Pancreas (tissue), 10 donors: Measurements from ENCODE around the gene ALOXE3. TPM values are rescaled to one million over a fixed set of nuclear protein-coding genes. Genes with fewer than 3 reads are reported as not detected.

Experiments
- ATAC-seq, 4 donors: fragments of 200-7000 bp; cut with Tn5 transposase; one replicate each; pipeline versions ENCODE4 v1.8.0 to v1.9.1; 2020; ENCODE audit warnings: mild to moderate bottlenecking in 4 of 4, moderate library complexity in 4 of 4
- DNase-seq, 6 donors: peaks; one replicate each; pipeline ENCODE4 v3.0.0-alpha.2; 2020
- FAIRE-seq: peaks from 2 replicates; lab custom pipeline; 2012; peaks lifted over from hg19 to GRCh38; lab: Jason Lieb, UNC
- H3K27ac ChIP-seq, 4 donors: fragments of 200-600 bp; sonication (generic); 1 replicate in 3 of 4; 2 replicates in 1 of 4; pipeline versions ENCODE4 v1.5.0 to v1.8.0; 2020
- H3K27me3 ChIP-seq, 4 donors: fragments of 200-600 bp; one replicate each; pipeline ENCODE4 v1.8.0; 2021
- H3K36me3 ChIP-seq, 3 donors: fragments of 200-600 bp; sonication (generic) in 1 of 3; one replicate each; pipeline versions ENCODE4 v1.5.0 to v1.8.0; 2020 to 2021
- H3K4me1 ChIP-seq, 3 donors: fragments of 200-600 bp; one replicate each; pipeline ENCODE4 v1.8.0; 2021
- H3K4me3 ChIP-seq, 4 donors: fragments of 200-600 bp; sonication (generic) in 2 of 4; one replicate each; pipeline versions ENCODE4 v1.5.0 to v1.8.0; 2020 to 2021
- H3K9me3 ChIP-seq, 4 donors: fragments of 200-600 bp; one replicate each; pipeline ENCODE4 v1.8.0; 2021
- WGBS, 2 donors: extraction: QIAGEN DNeasy Blood & Tissue Kit; methylation state at CpG; one replicate each; pipeline ENCODE4 v1.1.7; 2013; 5-methylcytosine and 5-hydroxymethylcytosine counted together
- intact Hi-C, 3 donors: fragments of 100-400 bp; cut with DNase I; formaldehyde crosslinking; loops; one replicate each; pipeline versions ENCODE4 v1.11.1 to v1.14.2; 2022
- polyA plus RNA-seq, 2 donors: library from polyadenylated mRNA; stranded (reverse); fragments of 200-250 nt; gene quantifications; one replicate each; pipeline ENCODE4 v1.2.3, GENCODE V29; 2013
- total RNA-seq, 6 donors: library from RNA; stranded (reverse); fragmentation: NEBNext Ultra II Directional in 4 of 6; extraction: Animal tissue kit (Norgen Biotek cat#: 25700) in 4 of 6; gene quantifications; one replicate each; pipeline versions ENCODE4 v1.2.1 to v1.2.4, GENCODE V29; 2021 to 2023
- TF ChIP-seq, protein P1 (sequence below), 4 donors: fragments of 200-600 bp; sonication (generic) in 3 of 4; IDR thresholded peaks; one replicate each; pipeline versions ENCODE4 v1.5.0 to v1.8.0; 2021; ENCODE audit warnings: antibody characterized with exemption in 4 of 4
- donor health status: healthy with polysubstance abuse.
- donor health status: DM: no; HTN: no; CAD: no; lungs with moderate emphysema.
- donor health status: DM: no; HTN: no; CAD: no.
- donor health status: control.
- donor health status: control.
- donor health status: Bipolar disorder and iron deficiency.
- donor health status: DM: yes; HTN: yes; CAD: no.
- donor health status: DM: no; HTN: no; CAD: no.
- donor health status: DM: no; HTN: no; CAD: no.
- donor health status: DM: yes; HTN: yes; CAD: no.

ALOXE3 gene
- total and polyA plus RNA-seq, 8 donors = 0.35 TPM; not detected in 7

DNA sequence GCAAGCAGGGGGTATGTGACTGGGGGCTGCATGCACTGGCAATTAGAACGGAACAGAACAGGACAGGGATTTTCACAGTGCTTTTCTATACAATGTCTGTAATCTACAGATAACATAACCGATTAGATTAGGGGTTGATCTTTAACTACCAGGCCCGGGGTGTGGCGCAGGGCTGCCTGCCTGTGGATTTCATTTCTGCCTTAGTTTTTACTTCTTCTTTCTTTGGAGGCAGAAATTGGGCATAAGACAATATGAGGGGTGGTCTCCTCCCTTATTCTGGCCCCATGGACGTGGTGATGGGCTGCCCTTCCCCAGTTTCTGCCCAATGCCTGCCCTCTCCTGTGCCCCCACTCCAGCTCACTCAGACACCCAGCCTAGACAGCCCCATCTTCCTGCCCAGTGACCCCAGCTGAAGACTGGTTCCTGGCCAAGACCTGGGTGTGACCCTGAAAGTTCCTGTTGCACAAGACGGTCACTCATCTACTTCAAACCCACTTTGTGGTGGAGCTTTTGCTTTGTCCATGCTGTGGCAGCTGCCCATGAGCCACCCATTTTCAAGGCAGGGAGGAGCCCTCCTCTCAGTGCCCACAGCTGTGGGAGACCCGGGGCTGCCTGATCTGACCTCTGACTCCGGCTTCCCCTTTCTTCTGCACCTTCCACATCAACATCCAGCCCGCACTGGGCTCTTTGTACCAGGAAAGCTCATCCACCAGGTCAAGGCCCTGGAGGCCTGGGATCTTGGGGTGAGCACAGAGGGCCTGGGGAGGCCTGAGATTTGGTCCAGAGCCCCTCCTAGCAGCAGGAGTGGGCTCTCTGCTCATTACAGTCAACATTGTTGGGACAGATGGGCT, 49.4 kb downstream of the ALOXE3 start:
- DNase-seq (peak in 1 of 6 donors; percentile 41), FAIRE-seq (no peak), ATAC-seq (peak in 1 of 4 donors; percentile 30)
- no peaks in the 10 kb centered on the region for H3K9me3 ChIP-seq
- H3K4me3 ChIP-seq = no peak overlapping the region
- H3K4me1 ChIP-seq = no peaks in the 10 kb centered on the region
- H3K27ac ChIP-seq = no peak overlapping the region
- WGBS, 2 donors = 52 to 61% methylated on average over 9 of the region's 9 CpGs
- intact Hi-C loops = loop anchor here in 1 of 3 donors (10.0 kb wide), 1 partner anchor 46 kb away; the partner anchor contains the start of gene ALOXE3
- H3K27me3 ChIP-seq = peaks cover 0 to 13% (median 1%) of the 10 kb centered on the region in 4 donors
- H3K36me3 ChIP-seq = no peaks in the 10 kb centered on the region
- TF ChIP-seq, protein P1, sequence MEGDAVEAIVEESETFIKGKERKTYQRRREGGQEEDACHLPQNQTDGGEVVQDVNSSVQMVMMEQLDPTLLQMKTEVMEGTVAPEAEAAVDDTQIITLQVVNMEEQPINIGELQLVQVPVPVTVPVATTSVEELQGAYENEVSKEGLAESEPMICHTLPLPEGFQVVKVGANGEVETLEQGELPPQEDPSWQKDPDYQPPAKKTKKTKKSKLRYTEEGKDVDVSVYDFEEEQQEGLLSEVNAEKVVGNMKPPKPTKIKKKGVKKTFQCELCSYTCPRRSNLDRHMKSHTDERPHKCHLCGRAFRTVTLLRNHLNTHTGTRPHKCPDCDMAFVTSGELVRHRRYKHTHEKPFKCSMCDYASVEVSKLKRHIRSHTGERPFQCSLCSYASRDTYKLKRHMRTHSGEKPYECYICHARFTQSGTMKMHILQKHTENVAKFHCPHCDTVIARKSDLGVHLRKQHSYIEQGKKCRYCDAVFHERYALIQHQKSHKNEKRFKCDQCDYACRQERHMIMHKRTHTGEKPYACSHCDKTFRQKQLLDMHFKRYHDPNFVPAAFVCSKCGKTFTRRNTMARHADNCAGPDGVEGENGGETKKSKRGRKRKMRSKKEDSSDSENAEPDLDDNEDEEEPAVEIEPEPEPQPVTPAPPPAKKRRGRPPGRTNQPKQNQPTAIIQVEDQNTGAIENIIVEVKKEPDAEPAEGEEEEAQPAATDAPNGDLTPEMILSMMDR (IDR thresholded peaks at IDR 0.05) = no peak

GRCh38 chr17:8067806-8068205, 50.5 kb downstream of the ALOXE3 start:
- H3K4me1 ChIP-seq = no peaks in the 10 kb centered on the region
- ATAC-seq (no peak), DNase-seq (peak in 1 of 6 donors; percentile 40), FAIRE-seq (no peak)
- intact Hi-C loops = loop anchor here in 1 of 3 donors (10.0 kb wide), 1 partner anchor 47 kb away; the partner anchor contains the start of gene ALOXE3
- 64 to 68% methylated on average over 4 of the region's 4 CpGs for WGBS, 2 donors
- H3K27ac ChIP-seq = no peak overlapping the region
- H3K36me3 ChIP-seq = no peaks in the 10 kb centered on the region
- TF ChIP-seq, protein P1 (IDR thresholded peaks at IDR 0.05) = no peak
- peaks cover 0 to 8% (median 0%) of the 10 kb centered on the region in 4 donors for H3K27me3 ChIP-seq
- H3K9me3 ChIP-seq = no peaks in the 10 kb centered on the region
- no peak overlapping the region for H3K4me3 ChIP-seq

DNA sequence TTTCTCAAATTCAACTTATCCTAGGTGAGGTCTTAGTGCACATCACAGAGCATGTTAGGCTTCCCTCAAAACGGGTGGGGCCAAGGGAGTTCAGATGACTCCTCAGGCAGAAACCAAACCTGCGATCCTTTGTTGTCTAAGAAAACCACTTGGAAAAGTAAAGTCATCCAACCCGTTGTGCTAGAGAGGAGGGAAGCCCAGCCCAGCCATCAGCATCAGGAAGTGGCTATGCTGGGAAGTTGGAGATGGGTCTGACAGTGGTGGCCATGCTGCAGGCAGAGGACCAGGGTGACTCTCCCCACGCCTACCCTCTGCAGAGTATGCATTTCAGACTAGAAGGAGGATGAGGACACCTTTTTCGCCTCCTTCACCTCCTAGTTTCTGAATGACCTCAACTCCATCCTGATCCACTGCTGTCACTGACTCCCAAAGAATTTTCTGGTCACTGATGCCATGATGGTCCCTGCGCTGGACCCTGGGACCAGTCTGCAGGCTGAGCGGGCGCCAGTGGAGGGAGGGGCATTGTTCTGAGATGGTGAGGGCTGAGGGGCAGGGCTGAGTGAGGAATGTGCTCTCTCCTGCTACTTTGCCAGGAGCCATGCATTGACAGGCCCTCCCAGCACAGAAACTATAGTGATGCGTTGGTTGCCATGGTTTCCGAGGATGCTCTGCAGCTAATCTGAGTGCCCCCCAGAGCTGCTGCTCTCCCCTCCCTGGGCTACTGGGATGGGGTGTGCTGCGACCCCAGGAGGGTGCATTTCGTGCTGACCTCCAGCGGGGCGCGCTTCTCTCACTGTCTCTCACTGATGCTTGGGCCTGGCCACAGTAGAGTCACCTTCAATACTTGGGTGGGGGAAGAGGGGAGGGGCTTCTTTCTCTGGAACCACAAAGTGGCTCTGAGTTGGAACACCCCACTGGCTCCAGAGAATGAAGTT, 51.2 kb downstream of the ALOXE3 start:
- Histone ChIP-seq H3K9me3 (no peaks in the 10 kb centered on the region), H3K27me3 (peaks cover 0 to 7% (median under 1%) of the 10 kb centered on the region in 4 donors), H3K36me3 (no peaks in the 10 kb centered on the region), H3K27ac (no peak overlapping the region), H3K4me1 (no peaks in the 10 kb centered on the region), H3K4me3 (no peak overlapping the region)
- DNase-seq (peak in 1 of 6 donors; percentile 41), ATAC-seq (no peak), FAIRE-seq (no peak)
- WGBS, 2 donors = 64 to 76% methylated on average over 15 of the region's 15 CpGs
- intact Hi-C loops = loop anchor here in 1 of 3 donors (10.0 kb wide), 1 partner anchor 48 kb away; the partner anchor contains the start of gene ALOXE3
- TF ChIP-seq, protein P1 (IDR thresholded peaks at IDR 0.05) = no peak

DNA sequence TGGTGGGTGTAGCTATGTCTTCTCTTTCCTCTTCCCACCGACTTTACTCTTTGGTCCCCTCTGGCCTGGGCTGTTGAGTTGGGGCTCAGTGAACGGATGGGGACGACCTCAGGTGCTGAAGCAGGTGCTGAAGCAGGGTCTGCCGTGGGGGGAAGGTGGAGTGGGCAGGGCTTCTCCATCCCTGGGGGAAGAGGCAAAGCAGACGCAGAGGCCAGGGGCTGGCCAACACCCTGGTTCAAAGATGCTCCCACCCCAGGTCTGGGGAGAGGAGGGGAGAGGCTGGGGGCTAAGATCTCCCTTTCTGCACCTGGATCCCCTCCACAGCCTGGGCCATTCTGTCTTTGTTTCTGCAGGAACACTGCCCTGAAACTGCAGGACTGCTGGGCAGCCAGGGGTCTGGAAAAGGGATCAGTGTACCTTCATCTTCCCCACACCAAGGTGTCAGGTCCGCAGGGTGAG, 53.7 kb downstream of the ALOXE3 start:
- Histone ChIP-seq H3K27ac (no peak overlapping the region), H3K27me3 (peaks cover 0 to 16% (median 0%) of the 10 kb centered on the region in 4 donors), H3K36me3 (no peaks in the 10 kb centered on the region), H3K4me1 (no peaks in the 10 kb centered on the region), H3K9me3 (no peaks in the 10 kb centered on the region), H3K4me3 (no peak overlapping the region)
- FAIRE-seq (no peak), ATAC-seq (no peak), DNase-seq (peak in 1 of 6 donors; percentile 38)
- intact Hi-C loops = loop anchor here in 1 of 3 donors (10.0 kb wide), 1 partner anchor 50 kb away; the partner anchor contains the start of gene ALOXE3
- WGBS, 2 donors = 43 to 60% methylated on average over 6 of the region's 6 CpGs
- TF ChIP-seq, protein P1 (IDR thresholded peaks at IDR 0.05) = no peak
